Testis (tissue), 2 donors: Measurements from ENCODE around the gene ID4.

Experiments used
- POLR2A ChIP-seq: fragments of 450-650 bp; IDR thresholded peaks from one replicate; pipeline ENCODE4 v1.6.1; 2017; ENCODE audit warnings: antibody characterized with exemption, mild to moderate bottlenecking, moderate library complexity
- TF ChIP-seq, protein P1 (sequence below), 3 experiments: fragments of 450-650 bp in 2 of 3; fragments of 200-600 bp in 1 of 3; sonication (generic) in 1 of 3; IDR thresholded peaks; one replicate each; pipeline ENCODE4 v1.5.1; 2016 to 2019; ENCODE audit warnings: antibody characterized with exemption in 3 of 3, mild to moderate bottlenecking in 2 of 3, moderate library complexity in 1 of 3

GRCh38 chr6:19812512-19813119 is 24.6 kb upstream of the ID4 start:
- TF ChIP-seq, protein P1, sequence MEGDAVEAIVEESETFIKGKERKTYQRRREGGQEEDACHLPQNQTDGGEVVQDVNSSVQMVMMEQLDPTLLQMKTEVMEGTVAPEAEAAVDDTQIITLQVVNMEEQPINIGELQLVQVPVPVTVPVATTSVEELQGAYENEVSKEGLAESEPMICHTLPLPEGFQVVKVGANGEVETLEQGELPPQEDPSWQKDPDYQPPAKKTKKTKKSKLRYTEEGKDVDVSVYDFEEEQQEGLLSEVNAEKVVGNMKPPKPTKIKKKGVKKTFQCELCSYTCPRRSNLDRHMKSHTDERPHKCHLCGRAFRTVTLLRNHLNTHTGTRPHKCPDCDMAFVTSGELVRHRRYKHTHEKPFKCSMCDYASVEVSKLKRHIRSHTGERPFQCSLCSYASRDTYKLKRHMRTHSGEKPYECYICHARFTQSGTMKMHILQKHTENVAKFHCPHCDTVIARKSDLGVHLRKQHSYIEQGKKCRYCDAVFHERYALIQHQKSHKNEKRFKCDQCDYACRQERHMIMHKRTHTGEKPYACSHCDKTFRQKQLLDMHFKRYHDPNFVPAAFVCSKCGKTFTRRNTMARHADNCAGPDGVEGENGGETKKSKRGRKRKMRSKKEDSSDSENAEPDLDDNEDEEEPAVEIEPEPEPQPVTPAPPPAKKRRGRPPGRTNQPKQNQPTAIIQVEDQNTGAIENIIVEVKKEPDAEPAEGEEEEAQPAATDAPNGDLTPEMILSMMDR (IDR thresholded peaks at IDR 0.05): peak in 1 of 3 experiments; percentile 39
- TF ChIP-seq POLR2A: no peak
